B cell (primary cell): ENCODE results near the gene SMAD2. TPM values are rescaled to one million over a fixed set of nuclear protein-coding genes. Genes with fewer than 3 reads are reported as not detected.

Experiments used
- ATAC-seq: fragments of 200-7000 bp; cut with Tn5 transposase; one replicate; pipeline ENCODE4 v1.10.0; 2021; ENCODE audit warnings: low read depth, mild to moderate bottlenecking, moderate number of reproducible peaks, moderate library complexity
- CTCF ChIA-PET: fragments of 350-600 bp; sonication (Branson Sonifier 250); formaldehyde crosslinking; loops from one replicate; lab custom pipeline; 2021; ENCODE audit warnings: antibody characterized with exemption, inconsistent platforms; lab: Charles Lee
- POLR2A ChIA-PET: fragments of 350-600 bp; sonication (Branson Sonifier 250); formaldehyde crosslinking; loops from one replicate; lab custom pipeline; 2021; ENCODE audit warnings: antibody characterized with exemption; lab: Charles Lee
- DNase-seq: peaks from one replicate; pipeline ENCODE4 v3.0.0; 2013
- H2AFZ ChIP-seq: 2 replicates; pipeline ENCODE4 v1.6.1; 2012; ENCODE audit warnings: mild to moderate bottlenecking, low read depth, low read length; ENCODE audit not compliant: insufficient read depth, poor library complexity, severe bottlenecking
- H3K27ac ChIP-seq, 2 donors: 1 replicate in 1 of 2; 2 replicates in 1 of 2; pipeline ENCODE4 v1.5.1; 2012 to 2013; ENCODE audit warnings: low read length in 2 of 2, mild to moderate bottlenecking in 2 of 2, moderate library complexity in 1 of 2
- H3K27me3 ChIP-seq, 4 experiments: fragments of 200-600 bp in 1 of 4; sonication (generic) in 1 of 4; replicated peaks in 1 of 4; 1 replicate in 2 of 4; 2 replicates in 2 of 4; pipeline versions ENCODE4 v1.6.1 to v1.7.0; 2013 to 2016; ENCODE audit warnings: low read length in 3 of 4, mild to moderate bottlenecking in 2 of 4, mixed read lengths in 1 of 4, moderate library complexity in 1 of 4; ENCODE audit not compliant: insufficient read depth in 4 of 4, control insufficient read depth in 3 of 4; ENCODE audit errors: control extremely low read depth in 1 of 4
- H3K36me3 ChIP-seq, 2 experiments: replicated peaks in 1 of 2; 1 replicate in 1 of 2; 2 replicates in 1 of 2; pipeline versions ENCODE4 v1.6.1 to v1.7.1; 2013; ENCODE audit warnings: low read length in 1 of 2; ENCODE audit not compliant: insufficient read depth in 2 of 2, control insufficient read depth in 1 of 2; ENCODE audit errors: control extremely low read depth in 1 of 2, extremely low read depth in 1 of 2
- H3K4me1 ChIP-seq, 2 donors: fragments of 200-600 bp in 1 of 2; sonication (generic) in 1 of 2; 1 replicate in 1 of 2; 2 replicates in 1 of 2; pipeline versions ENCODE4 v1.5.1 to v1.6.1; 2013 to 2017; ENCODE audit warnings: low read length in 2 of 2; ENCODE audit not compliant: control insufficient read depth in 2 of 2, insufficient read depth in 2 of 2
- H3K4me2 ChIP-seq: replicated peaks from 2 replicates; pipeline ENCODE3; 2012; ENCODE audit warnings: mild to moderate bottlenecking, low read depth, low read length; ENCODE audit not compliant: poor library complexity, severe bottlenecking
- H3K4me3 ChIP-seq, 5 experiments: fragments of 200-600 bp in 1 of 5; sonication (generic) in 1 of 5; 1 replicate in 3 of 5; 2 replicates in 2 of 5; pipeline versions ENCODE4 v1.5.1 to v1.7.0; 2011 to 2016; ENCODE audit warnings: low read length in 4 of 5, mild to moderate bottlenecking in 4 of 5, low read depth in 2 of 5, control low read depth in 1 of 5, moderate library complexity in 1 of 5; ENCODE audit not compliant: insufficient read depth in 1 of 5; ENCODE audit errors: control extremely low read depth in 1 of 5, extremely low read depth in 1 of 5
- H3K79me2 ChIP-seq: fragments of 200-600 bp; sonication (generic); one replicate; pipeline ENCODE4 v1.6.0; 2016; ENCODE audit warnings: low read length; ENCODE audit not compliant: control insufficient read depth, insufficient read depth
- H3K9ac ChIP-seq: fragments of 200-600 bp; sonication (generic); 2 replicates; pipeline ENCODE4 v1.6.1; 2017; ENCODE audit warnings: mild to moderate bottlenecking, low read length, moderate library complexity
- H3K9me3 ChIP-seq, 3 donors: one replicate each; pipeline versions ENCODE4 v1.6.1 to v1.7.1; 2013; ENCODE audit warnings: low read length in 2 of 3; ENCODE audit not compliant: control insufficient read depth in 2 of 3, insufficient read depth in 1 of 3; ENCODE audit errors: control extremely low read depth in 1 of 3
- H4K20me1 ChIP-seq: 2 replicates; pipeline ENCODE4 v1.6.0; 2012; ENCODE audit warnings: mild to moderate bottlenecking, low read length; ENCODE audit not compliant: insufficient read depth, control insufficient read depth, poor library complexity, severe bottlenecking
- H3K27ac Mint-ChIP-seq: one replicate; pipeline ENCODE4 v1.8.0; 2021; ENCODE audit warnings: mixed read lengths
- H3K27me3 Mint-ChIP-seq: one replicate; pipeline ENCODE4 v1.8.0; 2021; ENCODE audit warnings: mixed read lengths
- H3K4me1 Mint-ChIP-seq: one replicate; pipeline ENCODE4 v1.8.0; 2021; ENCODE audit warnings: mixed read lengths
- H3K4me3 Mint-ChIP-seq: one replicate; pipeline ENCODE4 v1.8.0; 2021; ENCODE audit warnings: mixed read lengths
- H3K9me3 Mint-ChIP-seq: one replicate; pipeline ENCODE4 v1.8.0; 2022; ENCODE audit warnings: mixed read lengths; ENCODE audit not compliant: insufficient read depth
- CTCF ChIP-seq: fragments of 200-600 bp; IDR thresholded peaks from one replicate; pipeline ENCODE4 v1.8.0; 2022; ENCODE audit warnings: antibody characterized with exemption, mild to moderate bottlenecking
- EZH2 ChIP-seq: IDR thresholded peaks from 2 replicates; pipeline ENCODE4 v1.6.1; 2012; ENCODE audit warnings: borderline replicate concordance, low read depth, mild to moderate bottlenecking, moderate library complexity, low read length; ENCODE audit not compliant: insufficient read depth, poor library complexity, severe bottlenecking
- WGBS: methylation state at CpG from one replicate; pipeline ENCODE4 v1.1.5; 2013; ENCODE audit warnings: missing lambda C conversion rate; ENCODE audit not compliant: insufficient coverage; 5-methylcytosine and 5-hydroxymethylcytosine counted together
- intact Hi-C: fragments of 100-400 bp; cut with micrococcal nuclease; formaldehyde crosslinking; loops from one replicate; pipeline ENCODE4 v1.10.0; 2022
- polyA plus RNA-seq: library from polyadenylated mRNA; depleted of rRNA; stranded (reverse); fragments of >200 nt; gene quantifications from 2 replicates; pipeline ENCODE4 v1.2.3, GENCODE V29; 2012
- total RNA-seq, 2 donors: library from RNA; stranded (reverse); fragments of 120-200 nt in 1 of 2; gene quantifications; 1 replicate in 1 of 2; 2 replicates in 1 of 2; pipeline versions ENCODE4 v1.2.3 to v1.2.4, GENCODE V29; 2013 to 2022

The SMAD2 gene
- total and polyA plus RNA-seq, 2 donors (not counting 1 experiment from before 2014, with no cell fraction given), result 23.4 to 139 TPM

GRCh38 chr18:47802802-47803201 lies 127.7 kb downstream of the SMAD2 start:
- Mint-ChIP-seq H3K4me3 (no peak overlapping the region), H3K9me3 (no peaks in the 10 kb centered on the region), H3K27me3 (peaks cover 24% of the 10 kb centered on the region), H3K4me1 (no peaks in the 10 kb centered on the region), H3K27ac (no peak overlapping the region)
- Histone ChIP-seq H3K4me1 (no peaks in the 10 kb centered on the region), H3K27me3 (peaks cover 0 to 3% (median 1%) of the 10 kb centered on the region in 4 experiments), H3K4me3 (no peak overlapping the region), H3K9me3 (peaks cover 0 to 2% (median 0%) of the 10 kb centered on the region in 3 donors), H3K36me3 (no peaks in the 10 kb centered on the region), H3K4me2 (no peak overlapping the region), H4K20me1 (no peaks in the 10 kb centered on the region), H3K27ac (no peak overlapping the region), H2AFZ (no peak overlapping the region), H3K9ac (no peak overlapping the region), H3K79me2 (no peaks in the 10 kb centered on the region)
- no peak for ATAC-seq
- WGBS, result 86% methylated on average over 5 of the region's 6 CpGs
- DNase-seq, result no peak
- POLR2A ChIA-PET, result no interaction called here
- no peak for TF ChIP-seq CTCF
- TF ChIP-seq EZH2, result no peak
- intact Hi-C loops, result no loop called here
- CTCF ChIA-PET, result no interaction called here

- H4K20me1 ChIP-seq, result no peaks in the 10 kb centered on the region
- 66% methylated on average over 3 of the region's 3 CpGs for WGBS
- no peak for ATAC-seq
- Mint-ChIP-seq H3K9me3 (no peaks in the 10 kb centered on the region), H3K27me3 (peaks cover 29% of the 10 kb centered on the region), H3K4me3 (no peak overlapping the region), H3K27ac (no peak overlapping the region), H3K4me1 (no peaks in the 10 kb centered on the region)
- H3K9ac ChIP-seq, result no peak overlapping the region
- DNase-seq, result no peak
- TF ChIP-seq EZH2, result no peak
- TF ChIP-seq CTCF, result no peak
- no peak overlapping the region for H3K27ac ChIP-seq
- no peak overlapping the region for H2AFZ ChIP-seq
- H3K9me3 ChIP-seq, result peaks cover 0 to 4% (median 0%) of the 10 kb centered on the region in 3 donors
- H3K4me2 ChIP-seq, result no peak overlapping the region
- H3K4me1 ChIP-seq, result no peaks in the 10 kb centered on the region
- peaks cover 0 to 3% (median 2%) of the 10 kb centered on the region in 4 experiments for H3K27me3 ChIP-seq
- ChIA-PET POLR2A (no interaction called here), CTCF (no interaction called here)
- no peak overlapping the region for H3K4me3 ChIP-seq
- intact Hi-C loops, result no loop called here
- H3K79me2 ChIP-seq, result no peaks in the 10 kb centered on the region
- no peaks in the 10 kb centered on the region for H3K36me3 ChIP-seq
These were observed 128.6 kb downstream of the SMAD2 start for GRCh38 chr18:47801817-47802216.
